ENCODE measurements around the gene IL23A.

DNA sequence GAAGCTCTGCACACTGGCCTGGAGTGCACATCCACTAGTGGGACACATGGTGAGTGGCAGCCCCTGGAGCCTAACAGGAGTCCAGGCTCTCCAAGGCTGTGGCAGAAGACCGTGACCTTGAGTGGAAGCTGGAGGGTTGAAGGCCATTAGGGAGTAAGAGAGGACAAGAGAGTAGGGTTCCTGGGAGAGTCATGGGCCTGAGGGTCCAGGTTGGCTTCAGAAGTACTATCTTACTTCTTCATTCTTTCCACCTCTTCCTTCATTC lies 406 bp downstream of the IL23A start:
- TF ChIP-seq, protein P1, sequence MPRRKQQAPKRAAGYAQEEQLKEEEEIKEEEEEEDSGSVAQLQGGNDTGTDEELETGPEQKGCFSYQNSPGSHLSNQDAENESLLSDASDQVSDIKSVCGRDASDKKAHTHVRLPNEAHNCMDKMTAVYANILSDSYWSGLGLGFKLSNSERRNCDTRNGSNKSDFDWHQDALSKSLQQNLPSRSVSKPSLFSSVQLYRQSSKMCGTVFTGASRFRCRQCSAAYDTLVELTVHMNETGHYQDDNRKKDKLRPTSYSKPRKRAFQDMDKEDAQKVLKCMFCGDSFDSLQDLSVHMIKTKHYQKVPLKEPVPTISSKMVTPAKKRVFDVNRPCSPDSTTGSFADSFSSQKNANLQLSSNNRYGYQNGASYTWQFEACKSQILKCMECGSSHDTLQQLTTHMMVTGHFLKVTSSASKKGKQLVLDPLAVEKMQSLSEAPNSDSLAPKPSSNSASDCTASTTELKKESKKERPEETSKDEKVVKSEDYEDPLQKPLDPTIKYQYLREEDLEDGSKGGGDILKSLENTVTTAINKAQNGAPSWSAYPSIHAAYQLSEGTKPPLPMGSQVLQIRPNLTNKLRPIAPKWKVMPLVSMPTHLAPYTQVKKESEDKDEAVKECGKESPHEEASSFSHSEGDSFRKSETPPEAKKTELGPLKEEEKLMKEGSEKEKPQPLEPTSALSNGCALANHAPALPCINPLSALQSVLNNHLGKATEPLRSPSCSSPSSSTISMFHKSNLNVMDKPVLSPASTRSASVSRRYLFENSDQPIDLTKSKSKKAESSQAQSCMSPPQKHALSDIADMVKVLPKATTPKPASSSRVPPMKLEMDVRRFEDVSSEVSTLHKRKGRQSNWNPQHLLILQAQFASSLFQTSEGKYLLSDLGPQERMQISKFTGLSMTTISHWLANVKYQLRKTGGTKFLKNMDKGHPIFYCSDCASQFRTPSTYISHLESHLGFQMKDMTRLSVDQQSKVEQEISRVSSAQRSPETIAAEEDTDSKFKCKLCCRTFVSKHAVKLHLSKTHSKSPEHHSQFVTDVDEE (CRISPR knock-in tag; IDR thresholded peaks at IDR 0.05), result no peak
- no peak for TF ChIP-seq PPARA (CRISPR knock-in tag; IDR thresholded peaks at IDR 0.05; ENCODE audit: borderline replicate concordance)
- no peak for TF ChIP-seq ZNF70 (CRISPR knock-in tag; IDR thresholded peaks at IDR 0.05)
- TF ChIP-seq, protein P2, sequence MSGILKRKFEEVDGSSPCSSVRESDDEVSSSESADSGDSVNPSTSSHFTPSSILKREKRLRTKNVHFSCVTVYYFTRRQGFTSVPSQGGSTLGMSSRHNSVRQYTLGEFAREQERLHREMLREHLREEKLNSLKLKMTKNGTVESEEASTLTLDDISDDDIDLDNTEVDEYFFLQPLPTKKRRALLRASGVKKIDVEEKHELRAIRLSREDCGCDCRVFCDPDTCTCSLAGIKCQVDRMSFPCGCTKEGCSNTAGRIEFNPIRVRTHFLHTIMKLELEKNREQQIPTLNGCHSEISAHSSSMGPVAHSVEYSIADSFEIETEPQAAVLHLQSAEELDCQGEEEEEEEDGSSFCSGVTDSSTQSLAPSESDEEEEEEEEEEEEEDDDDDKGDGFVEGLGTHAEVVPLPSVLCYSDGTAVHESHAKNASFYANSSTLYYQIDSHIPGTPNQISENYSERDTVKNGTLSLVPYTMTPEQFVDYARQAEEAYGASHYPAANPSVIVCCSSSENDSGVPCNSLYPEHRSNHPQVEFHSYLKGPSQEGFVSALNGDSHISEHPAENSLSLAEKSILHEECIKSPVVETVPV (CRISPR knock-in tag; IDR thresholded peaks at IDR 0.05), result no peak
- TF ChIP-seq, protein P3, sequence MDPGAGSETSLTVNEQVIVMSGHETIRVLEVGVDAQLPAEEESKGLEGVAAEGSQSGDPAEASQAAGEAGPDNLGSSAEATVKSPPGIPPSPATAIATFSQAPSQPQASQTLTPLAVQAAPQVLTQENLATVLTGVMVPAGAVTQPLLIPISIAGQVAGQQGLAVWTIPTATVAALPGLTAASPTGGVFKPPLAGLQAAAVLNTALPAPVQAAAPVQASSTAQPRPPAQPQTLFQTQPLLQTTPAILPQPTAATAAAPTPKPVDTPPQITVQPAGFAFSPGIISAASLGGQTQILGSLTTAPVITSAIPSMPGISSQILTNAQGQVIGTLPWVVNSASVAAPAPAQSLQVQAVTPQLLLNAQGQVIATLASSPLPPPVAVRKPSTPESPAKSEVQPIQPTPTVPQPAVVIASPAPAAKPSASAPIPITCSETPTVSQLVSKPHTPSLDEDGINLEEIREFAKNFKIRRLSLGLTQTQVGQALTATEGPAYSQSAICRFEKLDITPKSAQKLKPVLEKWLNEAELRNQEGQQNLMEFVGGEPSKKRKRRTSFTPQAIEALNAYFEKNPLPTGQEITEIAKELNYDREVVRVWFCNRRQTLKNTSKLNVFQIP (CRISPR knock-in tag; IDR thresholded peaks at IDR 0.05; ENCODE audit: borderline replicate concordance, low read depth), result no peak
- TF ChIP-seq OSR1 (CRISPR knock-in tag; IDR thresholded peaks at IDR 0.05), result no peak
- TF ChIP-seq ZNF8 (CRISPR knock-in tag; IDR thresholded peaks at IDR 0.05), result no peak

Data from SK-N-SH treated with all-trans-retinoic acid at 6 μM for 48 hours (cell line).